HepG2 (cell line): Measurements from ENCODE around the gene LSM12. TPM values are rescaled to one million over a fixed set of nuclear protein-coding genes. Genes with fewer than 3 reads are reported as not detected.

Experiments used
- BCL3 ChIP-seq: sonication (generic); formaldehyde crosslinking; IDR thresholded peaks from 2 replicates; pipeline ENCODE4 v1.5.1; 2020; ENCODE audit warnings: mild to moderate bottlenecking, missing genetic modification reagents, moderate library complexity
- CC2D1A ChIP-seq: sonication (generic); formaldehyde crosslinking; IDR thresholded peaks from 2 replicates; pipeline ENCODE4 v1.8.1; 2023; ENCODE audit warnings: mild to moderate bottlenecking, missing genetic modification reagents
- FOXC1 ChIP-seq: sonication (generic); formaldehyde crosslinking; IDR thresholded peaks from 2 replicates; pipeline ENCODE4 v1.8.0; 2022; ENCODE audit warnings: mild to moderate bottlenecking, missing genetic modification reagents, borderline replicate concordance
- FOXO1 ChIP-seq: sonication (generic); formaldehyde crosslinking; IDR thresholded peaks from 2 replicates; pipeline ENCODE4 v1.4.0; 2020; ENCODE audit warnings: missing genetic modification reagents
- HINFP ChIP-seq: sonication (generic); formaldehyde crosslinking; IDR thresholded peaks from 2 replicates; pipeline ENCODE4 v1.4.0; 2020; ENCODE audit warnings: low read depth, mild to moderate bottlenecking, missing genetic modification reagents
- IKZF5 ChIP-seq: IDR thresholded peaks from 2 replicates; pipeline ENCODE4 v1.6.1; 2018; ENCODE audit warnings: missing genetic modification reagents, mild to moderate bottlenecking, missing compliant biosample characterization
- KDM2A ChIP-seq: sonication (generic); formaldehyde crosslinking; IDR thresholded peaks from 2 replicates; pipeline ENCODE4 v1.4.0; 2020; ENCODE audit warnings: low read depth, missing genetic modification reagents, borderline replicate concordance
- LRRFIP1 ChIP-seq: sonication (generic); formaldehyde crosslinking; conservative IDR thresholded peaks from 2 replicates; pipeline ENCODE4 v1.4.0; 2020; ENCODE audit warnings: missing genetic modification reagents
- NAIF1 ChIP-seq: sonication (generic); formaldehyde crosslinking; IDR thresholded peaks from 2 replicates; pipeline ENCODE4 v1.5.0; 2020; ENCODE audit warnings: mild to moderate bottlenecking, missing genetic modification reagents, borderline replicate concordance
- RARG ChIP-seq: sonication (generic); formaldehyde crosslinking; IDR thresholded peaks from 2 replicates; pipeline ENCODE4 v1.4.0; 2020; ENCODE audit warnings: low read depth, mild to moderate bottlenecking, missing genetic modification reagents
- RBM39 ChIP-seq: fragments of 200-400 bp; formaldehyde crosslinking; IDR thresholded peaks from one replicate; pipeline ENCODE4 v1.6.1; 2018; ENCODE audit warnings: antibody characterized with exemption, mild to moderate bottlenecking, low read depth, low read length; ENCODE audit not compliant: poor library complexity, severe bottlenecking
- SNRNP70 ChIP-seq: fragments of 200-400 bp; formaldehyde crosslinking; IDR thresholded peaks from 2 replicates; pipeline ENCODE4 v1.6.1; 2017; ENCODE audit warnings: mild to moderate bottlenecking, low read depth, low read length, moderate library complexity
- SP2 ChIP-seq: sonication (generic); formaldehyde crosslinking; IDR thresholded peaks from 2 replicates; pipeline ENCODE4 v1.5.1; 2020; ENCODE audit warnings: mild to moderate bottlenecking, missing genetic modification reagents
- STAG1 ChIP-seq: sonication (generic); formaldehyde crosslinking; IDR thresholded peaks from 2 replicates; pipeline ENCODE4 v1.4.0; 2020; ENCODE audit warnings: missing genetic modification reagents
- TCF12 ChIP-seq, 2 experiments: fragments of 450-650 bp in 1 of 2; sonication (generic) in 1 of 2; formaldehyde crosslinking in 1 of 2; IDR thresholded peaks; 2 replicates each; pipeline versions ENCODE4 v1.6.1 to v1.8.0; 2017 to 2022; ENCODE audit warnings: antibody characterized with exemption in 1 of 2, mild to moderate bottlenecking in 1 of 2, missing genetic modification reagents in 1 of 2, moderate library complexity in 1 of 2
- THYN1 ChIP-seq: sonication (generic); formaldehyde crosslinking; IDR thresholded peaks from 2 replicates; pipeline ENCODE4 v1.8.1; 2023; ENCODE audit warnings: low read depth, mild to moderate bottlenecking, moderate library complexity, missing genetic modification reagents, borderline replicate concordance
- ZNF138 ChIP-seq: sonication (generic); formaldehyde crosslinking; IDR thresholded peaks from 2 replicates; pipeline ENCODE4 v1.5.0; 2020; ENCODE audit warnings: mild to moderate bottlenecking, low read depth, missing genetic modification reagents
- ZNF800 ChIP-seq: sonication (generic); formaldehyde crosslinking; IDR thresholded peaks from 2 replicates; pipeline ENCODE4 v1.4.0; 2020; ENCODE audit warnings: missing genetic modification reagents
- ZSCAN25 ChIP-seq: sonication (generic); formaldehyde crosslinking; IDR thresholded peaks from 2 replicates; pipeline ENCODE4 v1.8.0; 2022; ENCODE audit warnings: mild to moderate bottlenecking, missing genetic modification reagents
- ZSCAN30 ChIP-seq: sonication (generic); formaldehyde crosslinking; IDR thresholded peaks from 2 replicates; pipeline ENCODE4 v1.5.0; 2020; ENCODE audit warnings: mild to moderate bottlenecking, missing genetic modification reagents
- polyA plus RNA-seq, 8 experiments: library from polyadenylated mRNA; depleted of rRNA in 3 of 8; stranded (reverse) in 7 of 8; unstranded in 1 of 8; fragments of >200 nt; fragmentation: Illumina TruSeq in 4 of 8; extraction: Trizol in 4 of 8; gene quantifications; 2 replicates each; pipeline versions ENCODE4 v1.2.1 to v1.2.3, GENCODE V29; 2011 to 2016; ENCODE audit warnings: low read depth in 4 of 8, missing spikeins in 1 of 8, mixed read lengths in 1 of 8; ENCODE audit not compliant: insufficient read depth in 1 of 8
- total RNA-seq, 5 experiments: library from RNA; depleted of rRNA; stranded (reverse); fragments of >200 nt; fragmentation: Illumina TruSeq; extraction: Trizol; gene quantifications; 2 replicates each; pipeline ENCODE4 v1.2.3, GENCODE V29; 2016; ENCODE audit warnings: low read depth in 1 of 5

LSM12 gene
- total and polyA plus RNA-seq, 2 of the 13 experiments (the other 11 are each of a cell fraction or from before 2014, with no cell fraction given), result 52.8 to 55.7 TPM

GRCh38 chr17:44076716-44077594 lies 10.5 kb upstream of the LSM12 start (continued):
- TF ChIP-seq IKZF5 (no peak), RARG (no peak), CC2D1A (CRISPR knock-in tag) (no peak), LRRFIP1 (no peak), THYN1 (CRISPR knock-in tag) (no peak), SNRNP70 (no peak), RBM39 (peak; percentile 56), BCL3 (CRISPR knock-in tag) (no peak), STAG1 (CRISPR knock-in tag) (0 out of 2 replicates have a peak, but pooled peaks have one; percentile 9), HINFP (no peak), SP2 (CRISPR knock-in tag) (no peak), KDM2A (no peak), ZSCAN30 (CRISPR knock-in tag) (no peak), NAIF1 (no peak), TCF12 (IDR thresholded peaks at IDR 0.05) (no peak), TCF12 (CRISPR knock-in tag; IDR thresholded peaks at IDR 0.05) (no peak), ZNF800 (CRISPR knock-in tag) (0 out of 2 replicates have a peak, but pooled peaks have one; percentile 30), FOXO1 (no peak), ZSCAN25 (CRISPR knock-in tag) (peak; percentile 71), FOXC1 (CRISPR knock-in tag) (no peak), ZNF138 (no peak)
